Ureter (tissue), 1 donor: ENCODE results near the gene BHLHE41. TPM values are rescaled to one million over a fixed set of nuclear protein-coding genes. Genes with fewer than 3 reads are reported as not detected.

ENCODE experiments used
- DNase-seq: peaks from one replicate; pipeline ENCODE4 v3.0.0-alpha.2; 2020; ENCODE audit warnings: low spot score
- total RNA-seq: library from RNA; stranded (reverse); gene quantifications from one replicate; pipeline ENCODE4 v1.2.4, GENCODE V29; 2023
- donor health status: DM: yes; HTN: yes; CAD: no.

Gene BHLHE41
- 186 TPM for total RNA-seq

DNA sequence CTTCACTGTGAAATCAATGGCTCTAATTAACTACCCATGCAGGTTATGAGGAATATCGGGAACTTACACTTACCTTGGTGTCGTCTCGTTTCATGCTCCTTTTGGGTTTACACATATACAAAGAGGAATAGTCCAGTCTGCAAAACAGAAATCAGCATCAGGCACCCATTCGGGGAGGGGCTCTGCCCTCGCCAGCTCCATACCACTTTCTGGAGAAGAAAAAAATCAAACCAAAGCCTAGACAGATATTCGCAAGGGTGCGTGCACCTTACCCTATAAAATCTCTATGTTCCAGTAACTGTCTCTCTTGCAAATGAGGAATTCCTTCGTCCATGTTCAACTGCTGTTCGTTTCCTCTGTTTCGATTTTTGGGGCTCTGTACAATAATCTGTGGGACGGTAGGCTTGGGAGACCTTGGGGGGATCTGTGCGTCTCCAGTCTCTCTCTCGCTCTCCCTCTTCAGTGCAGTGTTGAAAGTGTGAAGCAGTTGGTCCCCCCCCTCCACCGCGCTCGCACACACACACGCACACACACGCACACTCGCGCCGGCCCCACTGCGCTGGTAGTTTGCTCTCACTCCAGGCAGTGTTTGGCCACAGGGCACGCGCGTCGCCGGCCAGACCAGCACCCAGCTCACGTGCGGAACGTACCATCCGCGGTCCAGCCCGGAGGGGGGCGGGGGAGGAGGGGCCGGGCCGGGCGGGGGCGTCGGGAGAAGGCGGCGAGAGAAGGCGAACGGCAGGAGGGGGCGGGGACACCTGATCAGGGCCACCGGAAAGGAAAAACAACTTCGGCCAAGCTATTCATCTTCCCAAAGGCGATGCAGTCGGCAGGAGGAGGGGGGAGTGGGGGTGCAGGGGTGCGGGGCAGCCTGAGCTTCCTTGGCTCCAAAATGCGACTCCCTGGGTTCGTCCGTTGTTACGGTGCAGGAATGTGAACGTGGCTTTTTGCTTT is at the start of gene BHLHE41:
Gene BHLHE41, minus strand, starts transcription at position 592 of the 954 bp plus-strand sequence. Its CDS starts 258 bp downstream, at position 334.
- peak; percentile 93 for DNase-seq

DNA sequence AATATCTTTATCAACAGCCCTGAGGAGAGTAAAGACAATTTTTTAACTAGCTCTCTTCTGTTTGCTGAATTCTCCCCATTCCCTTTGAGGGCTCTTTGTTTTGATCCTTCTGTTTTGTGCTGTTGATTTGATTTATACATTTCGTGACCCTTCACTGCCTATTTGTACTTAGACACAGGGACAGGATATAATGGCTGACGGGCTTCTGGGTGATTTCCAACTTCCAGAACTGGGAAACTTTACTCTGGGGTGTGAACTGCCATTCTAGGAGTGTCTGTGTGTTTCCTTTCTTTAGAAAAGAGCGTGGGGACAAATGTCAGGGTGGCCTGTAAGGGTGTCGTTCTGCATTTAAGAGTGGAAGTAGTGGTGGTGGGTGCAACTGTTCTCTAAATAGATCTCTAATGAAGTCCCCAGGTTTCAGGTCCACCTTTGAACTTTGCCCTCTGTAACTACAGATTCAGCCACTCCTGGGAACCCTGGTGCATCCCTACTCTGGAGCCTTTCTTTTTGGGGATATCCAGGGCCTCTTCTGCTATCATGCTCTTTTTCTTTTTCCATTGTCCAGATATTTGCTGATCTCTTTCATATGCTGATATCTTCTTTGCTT is 48.2 kb upstream of the BHLHE41 start:
- DNase-seq = no peak

DNA sequence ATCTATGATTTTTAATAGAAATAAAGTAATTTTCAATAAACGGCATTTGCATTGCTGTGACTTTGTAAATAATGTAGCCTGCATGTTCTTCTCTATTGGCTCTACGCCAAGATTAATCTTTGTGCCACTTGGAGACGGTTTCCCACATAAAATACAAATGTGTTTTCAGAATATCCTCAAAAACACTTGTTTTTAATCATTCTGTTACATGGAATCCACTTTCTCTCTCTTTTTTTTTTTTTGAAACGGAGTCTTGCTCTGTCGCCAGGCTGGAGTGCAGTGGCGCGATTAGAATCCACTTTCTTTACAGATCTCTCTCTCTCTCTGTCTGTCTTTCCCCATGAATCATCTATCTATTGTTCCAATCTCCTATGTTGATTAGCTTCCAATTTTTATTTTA is 47.7 kb upstream of the BHLHE41 start:
- DNase-seq = no peak

GRCh38 chr12:26172013-26172412 is 47.2 kb upstream of the BHLHE41 start:
- DNase-seq = no peak

- DNase-seq = no peak
These were observed 39.3 kb upstream of the BHLHE41 start for GRCh38 chr12:26164118-26164517.

DNA sequence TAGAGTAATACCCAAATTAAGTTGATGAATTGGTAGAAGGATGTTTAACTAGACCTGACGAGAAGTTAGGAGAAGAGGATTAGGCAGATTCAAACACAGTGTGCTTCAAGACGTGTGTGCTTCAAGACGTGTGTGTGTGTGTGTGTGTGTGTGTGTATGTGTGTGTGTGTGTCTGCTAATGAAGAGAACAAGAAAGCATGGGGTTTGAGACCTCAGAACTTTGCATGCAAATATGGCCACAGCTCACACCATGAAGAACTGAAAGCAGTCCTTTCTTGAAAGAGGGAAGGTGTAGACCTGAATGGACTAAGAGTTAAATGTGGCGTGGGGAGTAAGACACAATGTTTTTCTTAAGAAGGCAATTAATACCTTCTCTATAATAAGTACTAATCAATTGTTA is 38.1 kb upstream of the BHLHE41 start:
- no peak for DNase-seq

GRCh38 chr12:26162174-26162573 is 37.3 kb upstream of the BHLHE41 start:
- no peak for DNase-seq

DNA sequence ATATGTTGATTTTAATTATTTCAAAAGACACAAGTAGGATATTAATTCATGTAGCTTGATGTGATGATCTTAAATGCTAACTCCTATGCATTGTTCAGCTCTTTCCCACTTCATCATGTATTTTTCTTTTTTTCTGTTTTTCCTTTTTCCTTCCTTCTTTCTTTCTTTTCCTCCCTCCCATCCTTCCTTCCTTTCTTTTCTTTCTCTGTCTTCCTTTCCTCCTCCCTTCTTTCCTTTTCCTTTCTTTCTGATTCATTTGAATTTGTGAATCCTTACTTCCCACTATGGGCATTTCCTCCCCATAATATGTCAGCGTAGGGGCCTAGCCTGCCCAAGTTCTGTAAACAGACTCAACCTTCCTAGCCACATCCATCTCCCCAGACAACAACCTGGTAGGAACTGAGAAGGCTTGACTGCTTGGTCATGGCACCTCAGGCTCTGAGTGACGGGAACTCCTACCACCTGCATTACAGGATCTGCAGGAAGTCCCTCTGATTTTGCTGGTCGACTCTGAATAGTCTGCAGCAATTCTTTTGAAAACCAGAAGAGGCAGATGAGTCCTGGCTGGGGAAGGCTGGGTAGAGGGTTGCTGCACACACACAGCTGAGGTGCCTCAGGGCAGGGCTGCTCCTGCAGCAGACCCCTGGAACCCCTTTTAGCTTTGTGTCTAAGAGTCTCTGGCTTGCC is 33.4 kb upstream of the BHLHE41 start:
- peak; percentile 45 for DNase-seq

DNA sequence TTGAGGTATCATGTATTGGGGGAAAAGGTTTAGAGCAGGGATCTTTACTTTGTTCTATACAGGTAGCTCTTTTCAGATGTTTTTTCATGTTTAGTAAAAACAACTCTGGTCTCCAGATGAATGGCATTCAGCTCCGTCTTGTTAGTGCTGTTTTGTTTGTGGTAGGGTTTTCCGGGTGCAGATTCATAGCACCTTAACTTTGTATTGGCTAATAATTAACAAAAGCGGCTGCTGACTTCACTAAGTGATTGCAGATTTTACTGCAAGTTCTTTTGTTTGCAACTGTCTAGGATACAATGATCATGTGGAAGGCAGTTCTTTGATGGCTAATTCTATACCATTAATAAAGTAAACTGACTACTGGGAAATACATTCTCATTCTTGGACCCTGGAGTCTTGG is 32.2 kb upstream of the BHLHE41 start:
- DNase-seq = no peak

- DNase-seq = no peak
These were observed 31.5 kb upstream of the BHLHE41 start for GRCh38 chr12:26156201-26156871.

DNA sequence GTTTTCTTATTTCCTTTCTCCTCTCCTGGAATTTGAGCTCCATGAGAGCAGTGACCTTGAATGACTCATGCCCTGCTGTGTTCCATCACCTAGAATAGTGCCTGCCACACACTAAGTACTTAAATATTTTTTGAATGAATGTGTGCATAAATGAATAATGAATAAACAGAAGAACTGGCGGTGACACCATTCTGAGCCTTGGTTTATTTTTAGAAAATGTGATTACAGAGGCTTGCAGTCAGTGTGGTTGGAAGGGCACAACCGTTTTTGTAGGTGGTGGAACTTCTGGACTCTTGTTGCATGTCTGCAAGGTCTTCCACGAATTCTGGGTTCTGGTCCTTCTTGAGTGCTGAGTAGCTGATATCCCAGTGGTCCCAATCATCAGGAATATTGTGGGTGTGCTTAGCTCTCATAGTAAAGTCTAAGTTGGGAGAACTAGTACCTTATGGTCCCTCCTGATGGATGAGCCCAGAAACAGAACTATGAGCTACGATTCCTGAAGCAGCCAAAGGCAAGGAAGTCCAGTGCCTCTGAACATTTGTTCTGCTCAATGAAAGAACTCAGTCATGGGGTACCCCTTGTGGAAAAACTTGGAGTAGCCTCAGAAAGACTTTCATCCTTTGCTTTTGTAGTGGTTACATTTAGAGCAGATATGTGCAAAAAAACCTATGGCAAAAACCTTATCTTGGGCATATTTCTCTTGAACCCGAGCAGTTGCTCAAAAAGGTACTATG is 28.8 kb upstream of the BHLHE41 start:
- no peak for DNase-seq

DNA sequence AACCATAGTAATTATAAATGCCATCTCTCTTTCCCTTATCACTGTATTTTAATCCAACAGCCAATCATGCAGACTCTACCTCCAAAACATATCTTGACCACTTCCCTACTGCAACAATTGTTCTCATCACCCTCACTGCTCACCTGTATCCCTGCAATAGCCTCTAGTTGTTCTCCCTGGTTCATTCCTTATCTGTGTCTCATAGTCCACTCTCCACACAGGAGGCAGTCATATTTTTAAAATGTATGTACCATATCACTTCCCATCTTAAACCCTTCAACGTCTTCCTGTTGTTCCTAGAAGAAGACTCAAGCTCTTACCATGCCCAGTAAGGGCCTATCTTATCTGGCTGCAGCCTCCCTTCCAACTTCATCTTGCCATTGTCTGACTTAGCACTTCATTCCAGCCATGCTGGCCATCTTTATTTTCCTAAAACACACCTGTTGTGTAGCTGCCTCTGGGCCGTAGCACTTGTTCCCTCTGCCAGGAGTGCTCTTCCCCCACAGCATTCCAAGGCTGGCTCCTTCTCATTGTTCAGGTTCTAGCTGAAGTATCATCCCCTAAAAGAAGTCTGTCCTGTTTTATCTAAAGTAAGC is 27.8 kb upstream of the BHLHE41 start:
- no peak for DNase-seq

DNA sequence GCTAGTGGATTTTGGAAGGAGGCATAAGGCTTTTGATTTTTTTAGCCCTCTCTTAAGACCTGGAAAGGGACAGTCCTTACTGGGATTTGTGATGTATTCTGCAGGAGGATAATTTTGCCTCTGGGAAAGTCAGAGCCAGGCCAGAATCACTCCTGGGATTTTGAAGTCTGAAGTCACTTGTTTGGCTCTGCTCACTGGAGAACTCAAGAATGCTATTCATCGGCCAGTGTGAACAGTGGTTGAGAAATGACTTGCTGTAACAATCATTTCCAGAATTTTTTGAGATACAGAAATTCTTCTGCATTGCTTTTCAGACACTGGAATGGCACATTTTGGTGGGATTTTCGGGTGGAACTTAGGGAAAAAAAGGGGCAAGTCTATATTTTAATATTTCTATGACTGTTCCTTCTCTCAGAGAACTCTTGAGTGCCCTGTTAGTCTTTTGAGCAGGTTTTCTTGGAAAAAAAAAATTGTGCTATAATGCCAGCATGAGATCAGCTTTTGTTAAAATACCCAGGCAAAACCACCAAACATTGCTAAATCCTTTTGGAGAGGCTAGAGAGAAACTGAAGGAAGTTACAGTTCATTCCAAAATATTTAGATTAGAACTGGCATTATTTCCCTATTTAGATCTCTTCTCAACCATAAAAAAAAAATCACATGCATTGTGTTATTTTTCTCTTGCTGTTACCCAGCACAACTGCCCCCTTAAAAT is 26.1 kb upstream of the BHLHE41 start:
- DNase-seq = no peak

DNA sequence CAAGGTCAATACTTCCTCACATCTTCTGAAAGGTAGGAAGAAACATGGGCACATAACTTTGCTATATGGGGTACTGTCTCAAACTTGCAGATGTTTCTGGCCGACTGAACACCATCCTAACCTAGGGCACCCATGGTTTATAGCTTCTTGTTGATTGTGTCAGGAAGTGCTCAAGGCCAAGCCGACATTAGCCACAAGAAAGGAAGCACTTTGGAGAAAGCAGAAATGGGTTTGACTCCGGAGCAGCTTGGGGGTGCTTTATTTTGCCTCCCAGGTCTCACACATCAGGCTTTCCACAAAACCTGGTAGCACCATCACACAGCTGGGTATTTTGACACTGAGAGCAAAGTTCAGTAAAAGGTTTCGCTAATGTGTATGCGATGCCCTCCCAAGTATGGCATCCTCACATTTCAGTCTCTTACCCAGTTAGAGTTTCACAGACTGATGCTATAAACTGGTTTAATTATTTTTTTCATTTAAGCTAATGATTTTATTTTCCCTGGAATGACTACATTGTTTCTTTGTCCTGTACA is 25.2 kb upstream of the BHLHE41 start:
- no peak for DNase-seq

- DNase-seq = no peak
These were observed 23.5 kb upstream of the BHLHE41 start for GRCh38 chr12:26148291-26148690.

- no peak for DNase-seq
These were observed 18.5 kb upstream of the BHLHE41 start for GRCh38 chr12:26143291-26143690.

DNA sequence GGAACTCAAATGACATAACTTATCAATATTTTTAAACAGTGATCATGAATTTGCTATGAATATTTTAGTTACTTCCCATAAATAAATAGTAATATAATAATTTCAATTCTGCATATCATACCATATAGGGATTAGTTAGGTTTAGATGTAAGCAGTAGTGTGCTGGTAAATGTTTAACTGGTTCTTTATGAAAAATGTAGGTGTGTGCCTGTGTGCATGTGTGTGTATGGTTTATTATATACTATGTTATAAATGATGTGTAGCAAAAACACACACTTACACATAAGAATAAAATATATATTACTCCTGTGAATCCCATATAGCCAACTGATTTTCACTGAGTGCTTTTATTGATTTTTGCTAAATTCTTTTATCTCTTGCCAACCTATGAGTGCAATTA is 14.0 kb upstream of the BHLHE41 start:
- DNase-seq = no peak

DNA sequence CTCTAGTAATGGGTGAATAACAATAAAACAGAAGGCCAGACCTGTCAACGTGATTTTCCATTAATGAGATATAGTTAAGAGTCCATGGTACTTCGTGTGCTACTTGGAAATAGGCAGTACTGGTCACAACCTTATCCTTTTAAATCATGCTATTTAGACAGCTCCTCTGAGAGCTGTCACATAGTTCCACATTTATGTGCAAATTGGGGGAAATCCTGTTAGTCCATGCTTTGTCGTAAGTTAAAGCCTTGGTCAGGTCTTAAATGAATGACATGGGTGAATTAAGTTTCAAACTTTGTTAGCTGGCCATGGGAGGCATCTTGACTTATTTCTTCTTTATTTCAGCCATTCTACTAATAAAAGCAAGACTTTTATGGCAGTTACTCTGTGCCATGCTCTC is 11.9 kb upstream of the BHLHE41 start:
- DNase-seq = no peak

- DNase-seq = no peak
These were observed 10.7 kb upstream of the BHLHE41 start for GRCh38 chr12:26135571-26135970.

DNA sequence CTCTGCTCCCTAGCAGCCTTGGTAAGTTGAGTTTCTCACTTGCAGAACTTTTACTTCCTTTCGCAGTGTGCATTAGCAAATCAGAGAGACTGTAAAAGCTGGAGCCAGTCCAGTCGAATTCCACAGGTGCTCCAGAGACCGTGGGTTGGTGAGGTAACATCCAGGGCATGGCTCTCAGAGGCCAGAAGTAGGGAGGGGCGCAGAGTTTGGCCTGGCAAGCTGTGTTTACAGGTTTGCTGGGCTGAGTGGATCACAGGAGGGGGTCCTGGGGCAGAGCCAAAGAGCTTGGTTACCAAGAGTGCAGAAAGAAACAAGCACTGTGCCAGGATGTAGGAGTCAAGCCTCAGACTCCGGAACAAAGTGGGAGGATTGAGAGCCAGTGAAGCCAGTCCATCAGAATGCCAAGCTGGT is 10.2 kb upstream of the BHLHE41 start:
- no peak for DNase-seq
